Activated effector memory CD4-positive, alpha-beta T cell treated with Interleukin-2 at 50 U/mL for 16 hours (primary cell): ENCODE data around the gene RGS13.

ENCODE experiments used
- DNase-seq: peaks from one replicate; pipeline ENCODE4 v3.0.0-alpha.2; 2020

RGS13 gene

GRCh38 chr1:192627901-192628300, 8.0 kb upstream of the RGS13 start:
- no peak for DNase-seq

- DNase-seq: no peak
Observed at GRCh38 chr1:192628396-192629057, 7.4 kb upstream of the RGS13 start.

GRCh38 chr1:192629612-192630011, 6.3 kb upstream of the RGS13 start:
- DNase-seq: no peak

- DNase-seq: no peak
Observed at GRCh38 chr1:192630521-192631287, 5.2 kb upstream of the RGS13 start.

GRCh38 chr1:192631749-192632148, 4.2 kb upstream of the RGS13 start:
- no peak for DNase-seq

GRCh38 chr1:192632188-192632587, 3.8 kb upstream of the RGS13 start:
- no peak for DNase-seq

GRCh38 chr1:192632641-192633532, 3.1 kb upstream of the RGS13 start:
- DNase-seq: no peak

GRCh38 chr1:192633533-192634253, 2.3 kb upstream of the RGS13 start:
- DNase-seq: no peak

- DNase-seq: no peak
Observed at GRCh38 chr1:192635041-192635440, 906 bp upstream of the RGS13 start.

- DNase-seq: no peak
Observed at GRCh38 chr1:192639607-192640368, 3.8 kb downstream of the RGS13 start.

- DNase-seq: no peak
Observed at GRCh38 chr1:192652159-192652558, 16.2 kb downstream of the RGS13 start.

- no peak for DNase-seq
Observed at GRCh38 chr1:192654120-192654519, 18.2 kb downstream of the RGS13 start.

GRCh38 chr1:192654591-192655251, 18.8 kb downstream of the RGS13 start:
- no peak for DNase-seq

- DNase-seq: no peak
Observed at GRCh38 chr1:192657760-192658159, 21.8 kb downstream of the RGS13 start.

GRCh38 chr1:192658255-192658654, 22.3 kb downstream of the RGS13 start:
- no peak for DNase-seq

- DNase-seq: no peak
Observed at GRCh38 chr1:192660613-192661012, 24.7 kb downstream of the RGS13 start.

- DNase-seq: no peak
Observed at GRCh38 chr1:192668409-192668983, 32.5 kb downstream of the RGS13 start.

GRCh38 chr1:192669174-192669573, 33.2 kb downstream of the RGS13 start:
- no peak for DNase-seq

- no peak for DNase-seq
Observed at GRCh38 chr1:192675716-192676115, 39.8 kb downstream of the RGS13 start.

- DNase-seq: no peak
Observed at GRCh38 chr1:192678099-192678498, 42.2 kb downstream of the RGS13 start.

GRCh38 chr1:192682335-192682734, 46.4 kb downstream of the RGS13 start:
- DNase-seq: no peak
